Liver (tissue), 9 donors: ENCODE measurements around the gene GPC3. TPM values are rescaled to one million over a fixed set of nuclear protein-coding genes. Genes with fewer than 3 reads are reported as not detected.

Experiments
- DNase-seq: peaks from one replicate; pipeline ENCODE4 v3.0.0-alpha.2; 2017; ENCODE audit warnings: low spot score
- H3K27ac ChIP-seq, 2 donors: one replicate each; pipeline ENCODE4 v1.7.0; 2013; ENCODE audit warnings: inconsistent platforms in 2 of 2, low read length in 2 of 2, control low read depth in 1 of 2, low read depth in 1 of 2, mild to moderate bottlenecking in 1 of 2
- H3K27me3 ChIP-seq, 4 donors: one replicate each; pipeline versions ENCODE4 v1.6.1 to v1.7.0; 2013; ENCODE audit warnings: low read length in 3 of 4, inconsistent platforms in 1 of 4, mild to moderate bottlenecking in 1 of 4, moderate library complexity in 1 of 4; ENCODE audit not compliant: control insufficient read depth in 4 of 4, insufficient read depth in 4 of 4
- H3K36me3 ChIP-seq, 4 donors: one replicate each; pipeline versions ENCODE4 v1.6.1 to v1.7.0; 2013; ENCODE audit warnings: low read length in 3 of 4, mild to moderate bottlenecking in 3 of 4, low read depth in 1 of 4, moderate library complexity in 1 of 4; ENCODE audit not compliant: control insufficient read depth in 4 of 4, insufficient read depth in 3 of 4
- H3K4me1 ChIP-seq, 4 donors: one replicate each; pipeline versions ENCODE4 v1.6.1 to v1.7.0; 2013; ENCODE audit warnings: low read length in 3 of 4, mild to moderate bottlenecking in 3 of 4, moderate library complexity in 1 of 4; ENCODE audit not compliant: control insufficient read depth in 4 of 4, insufficient read depth in 4 of 4
- H3K4me3 ChIP-seq, 3 donors: one replicate each; pipeline versions ENCODE4 v1.6.1 to v1.7.0; 2013; ENCODE audit warnings: low read length in 3 of 3, control low read depth in 1 of 3, low read depth in 1 of 3, mild to moderate bottlenecking in 1 of 3
- H3K9ac ChIP-seq, 2 donors: one replicate each; pipeline ENCODE4 v1.7.0; 2013; ENCODE audit warnings: low read length in 2 of 2, mild to moderate bottlenecking in 2 of 2, moderate library complexity in 2 of 2, control low read depth in 1 of 2, low read depth in 1 of 2
- H3K9me3 ChIP-seq, 4 donors: one replicate each; pipeline versions ENCODE4 v1.6.1 to v1.7.0; 2013; ENCODE audit warnings: low read length in 3 of 4; ENCODE audit not compliant: control insufficient read depth in 4 of 4
- EGR1 ChIP-seq, 2 donors: IDR thresholded peaks; 2 replicates each; pipeline ENCODE4 v1.6.1; 2016 to 2018; ENCODE audit warnings: antibody characterized with exemption in 2 of 2, low read depth in 2 of 2
- FOXA1 ChIP-seq: IDR thresholded peaks from 2 replicates; pipeline ENCODE4 v1.6.1; 2016; ENCODE audit warnings: antibody characterized with exemption
- FOXA2 ChIP-seq: IDR thresholded peaks from 2 replicates; pipeline ENCODE4 v1.6.1; 2016; ENCODE audit warnings: antibody characterized with exemption
- GABPA ChIP-seq, 2 donors: IDR thresholded peaks in 1 of 2; conservative IDR thresholded peaks in 1 of 2; 2 replicates each; pipeline ENCODE4 v1.6.1; 2016; ENCODE audit warnings: antibody characterized with exemption in 2 of 2, mild to moderate bottlenecking in 1 of 2, moderate library complexity in 1 of 2
- HNF4A ChIP-seq, 2 donors: conservative IDR thresholded peaks; 2 replicates each; pipeline ENCODE4 v1.6.1; 2016; ENCODE audit warnings: antibody characterized with exemption in 2 of 2, mild to moderate bottlenecking in 2 of 2
- HNF4G ChIP-seq: IDR thresholded peaks from 2 replicates; pipeline ENCODE4 v1.6.1; 2016; ENCODE audit warnings: antibody characterized with exemption
- JUND ChIP-seq, 2 donors: IDR thresholded peaks; 2 replicates each; pipeline ENCODE4 v1.6.1; 2016; ENCODE audit warnings: antibody characterized with exemption in 2 of 2
- MAX ChIP-seq: IDR thresholded peaks from 2 replicates; pipeline ENCODE4 v1.6.1; 2016; ENCODE audit warnings: antibody characterized with exemption
- NR2F2 ChIP-seq: IDR thresholded peaks from 2 replicates; pipeline ENCODE4 v1.6.1; 2016; ENCODE audit warnings: antibody characterized with exemption
- RAD21 ChIP-seq, 2 donors: IDR thresholded peaks; 2 replicates each; pipeline ENCODE4 v1.6.1; 2016; ENCODE audit warnings: antibody characterized with exemption in 2 of 2, mild to moderate bottlenecking in 2 of 2
- REST ChIP-seq: IDR thresholded peaks from 2 replicates; pipeline ENCODE4 v1.6.1; 2016; ENCODE audit warnings: antibody characterized with exemption, mild to moderate bottlenecking
- RXRA ChIP-seq, 2 donors: IDR thresholded peaks; 2 replicates each; pipeline ENCODE4 v1.6.1; 2017 to 2018; ENCODE audit warnings: antibody characterized with exemption in 2 of 2, mild to moderate bottlenecking in 1 of 2
- SP1 ChIP-seq: IDR thresholded peaks from 2 replicates; pipeline ENCODE4 v1.6.1; 2018; ENCODE audit warnings: antibody characterized with exemption, mild to moderate bottlenecking
- TAF1 ChIP-seq: conservative IDR thresholded peaks from 2 replicates; pipeline ENCODE4 v1.6.1; 2016; ENCODE audit warnings: antibody characterized with exemption, mild to moderate bottlenecking
- YY1 ChIP-seq: IDR thresholded peaks from 2 replicates; pipeline ENCODE4 v1.6.1; 2016; ENCODE audit warnings: antibody characterized with exemption, mild to moderate bottlenecking
- WGBS: extraction: QIAGEN DNeasy Blood & Tissue Kit; methylation state at CpG from one replicate; pipeline ENCODE4 v1.1.7; 2013; 5-methylcytosine and 5-hydroxymethylcytosine counted together
- polyA plus RNA-seq, 2 donors: library from polyadenylated mRNA; stranded (reverse) in 1 of 2; unstranded in 1 of 2; fragments of 200-250 nt in 1 of 2; fragments of >200 nt in 1 of 2; fragmentation: Nextera tagmentation in 1 of 2; extraction: Ambion mirVana in 1 of 2; gene quantifications; one replicate each; pipeline versions ENCODE4 v1.2.1 to v1.2.3, GENCODE V29; 2013 to 2015
- total RNA-seq, 2 donors: library from RNA; depleted of rRNA; stranded (reverse); fragments of >200 nt; gene quantifications; one replicate each; pipeline ENCODE4 v1.2.3, GENCODE V29; 2014
- TF ChIP-seq, protein P1 (sequence below): IDR thresholded peaks from 2 replicates; pipeline ENCODE4 v1.6.1; 2016; ENCODE audit warnings: antibody characterized with exemption
- TF ChIP-seq, protein P2 (sequence below): fragments of 150-350 bp; IDR thresholded peaks from 2 replicates; pipeline ENCODE4 v1.5.1; 2017; ENCODE audit warnings: improper control_type of control experiment, low read depth, low read length; ENCODE audit not compliant: missing input control
- TF ChIP-seq, protein P3 (sequence below): IDR thresholded peaks from 2 replicates; pipeline ENCODE4 v1.6.1; 2016; ENCODE audit warnings: antibody characterized with exemption
- donor health status: healthy.
- donor health status: healthy.
- donor health status: healthy.
- donor health status: healthy.
- donor health status: healthy.

GPC3 gene
- total and polyA plus RNA-seq, 4 donors = 0.40 to 1,133 (median 1.5) TPM

- no peaks in the 10 kb centered on the region for H3K4me1 ChIP-seq
- H3K27me3 ChIP-seq = peaks cover 0 to 3% (median 0%) of the 10 kb centered on the region in 4 donors
- DNase-seq = no peak
- WGBS = 18% methylated on average over 4 of the region's 4 CpGs
- no peak overlapping the region for H3K9ac ChIP-seq
- no peaks in the 10 kb centered on the region for H3K9me3 ChIP-seq
- no peak overlapping the region for H3K27ac ChIP-seq
- no peak overlapping the region for H3K4me3 ChIP-seq
- no peak for TF ChIP-seq HNF4G
- no peak for TF ChIP-seq HNF4A (conservative IDR thresholded peaks at IDR 0.05)
- TF ChIP-seq MAX = no peak
- no peak for TF ChIP-seq REST
- TF ChIP-seq, protein P1, sequence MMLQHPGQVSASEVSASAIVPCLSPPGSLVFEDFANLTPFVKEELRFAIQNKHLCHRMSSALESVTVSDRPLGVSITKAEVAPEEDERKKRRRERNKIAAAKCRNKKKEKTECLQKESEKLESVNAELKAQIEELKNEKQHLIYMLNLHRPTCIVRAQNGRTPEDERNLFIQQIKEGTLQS = no peak
- TF ChIP-seq SP1 = no peak
- TF ChIP-seq JUND (IDR thresholded peaks at IDR 0.05) = no peak
- peak; percentile 76 to 85 for TF ChIP-seq RAD21 (IDR thresholded peaks at IDR 0.05)
- no peak for TF ChIP-seq GABPA (IDR thresholded peaks at IDR 0.05 in 1 of 2, conservative IDR thresholded peaks at IDR 0.05 in 1 of 2)
- TF ChIP-seq, protein P2, sequence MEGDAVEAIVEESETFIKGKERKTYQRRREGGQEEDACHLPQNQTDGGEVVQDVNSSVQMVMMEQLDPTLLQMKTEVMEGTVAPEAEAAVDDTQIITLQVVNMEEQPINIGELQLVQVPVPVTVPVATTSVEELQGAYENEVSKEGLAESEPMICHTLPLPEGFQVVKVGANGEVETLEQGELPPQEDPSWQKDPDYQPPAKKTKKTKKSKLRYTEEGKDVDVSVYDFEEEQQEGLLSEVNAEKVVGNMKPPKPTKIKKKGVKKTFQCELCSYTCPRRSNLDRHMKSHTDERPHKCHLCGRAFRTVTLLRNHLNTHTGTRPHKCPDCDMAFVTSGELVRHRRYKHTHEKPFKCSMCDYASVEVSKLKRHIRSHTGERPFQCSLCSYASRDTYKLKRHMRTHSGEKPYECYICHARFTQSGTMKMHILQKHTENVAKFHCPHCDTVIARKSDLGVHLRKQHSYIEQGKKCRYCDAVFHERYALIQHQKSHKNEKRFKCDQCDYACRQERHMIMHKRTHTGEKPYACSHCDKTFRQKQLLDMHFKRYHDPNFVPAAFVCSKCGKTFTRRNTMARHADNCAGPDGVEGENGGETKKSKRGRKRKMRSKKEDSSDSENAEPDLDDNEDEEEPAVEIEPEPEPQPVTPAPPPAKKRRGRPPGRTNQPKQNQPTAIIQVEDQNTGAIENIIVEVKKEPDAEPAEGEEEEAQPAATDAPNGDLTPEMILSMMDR = peak; percentile 63
- TF ChIP-seq RXRA (IDR thresholded peaks at IDR 0.05) = no peak
- no peaks in the 10 kb centered on the region for H3K36me3 ChIP-seq
Measured at GRCh38 chrX:133670383-133670782, 315.0 kb downstream of the GPC3 start.

- Histone ChIP-seq H3K9ac (no peak overlapping the region), H3K27ac (no peak overlapping the region), H3K4me3 (no peak overlapping the region), H3K36me3 (no peaks in the 10 kb centered on the region), H3K9me3 (no peaks in the 10 kb centered on the region), H3K27me3 (peaks cover 0 to 3% (median 0%) of the 10 kb centered on the region in 4 donors), H3K4me1 (no peaks in the 10 kb centered on the region)
- no peak for DNase-seq
- 93% methylated on average over 5 of the region's 5 CpGs for WGBS
- no peak for TF ChIP-seq TAF1
- TF ChIP-seq FOXA1 = no peak
- TF ChIP-seq NR2F2 = no peak
- no peak for TF ChIP-seq HNF4A (conservative IDR thresholded peaks at IDR 0.05)
- TF ChIP-seq, protein P2 = no peak
- TF ChIP-seq, protein P1 = no peak
- no peak for TF ChIP-seq YY1
- no peak for TF ChIP-seq EGR1 (IDR thresholded peaks at IDR 0.05; ENCODE audit: low read depth in 2 of 2)
- no peak for TF ChIP-seq FOXA2
- TF ChIP-seq JUND (IDR thresholded peaks at IDR 0.05) = no peak
- TF ChIP-seq, protein P3, sequence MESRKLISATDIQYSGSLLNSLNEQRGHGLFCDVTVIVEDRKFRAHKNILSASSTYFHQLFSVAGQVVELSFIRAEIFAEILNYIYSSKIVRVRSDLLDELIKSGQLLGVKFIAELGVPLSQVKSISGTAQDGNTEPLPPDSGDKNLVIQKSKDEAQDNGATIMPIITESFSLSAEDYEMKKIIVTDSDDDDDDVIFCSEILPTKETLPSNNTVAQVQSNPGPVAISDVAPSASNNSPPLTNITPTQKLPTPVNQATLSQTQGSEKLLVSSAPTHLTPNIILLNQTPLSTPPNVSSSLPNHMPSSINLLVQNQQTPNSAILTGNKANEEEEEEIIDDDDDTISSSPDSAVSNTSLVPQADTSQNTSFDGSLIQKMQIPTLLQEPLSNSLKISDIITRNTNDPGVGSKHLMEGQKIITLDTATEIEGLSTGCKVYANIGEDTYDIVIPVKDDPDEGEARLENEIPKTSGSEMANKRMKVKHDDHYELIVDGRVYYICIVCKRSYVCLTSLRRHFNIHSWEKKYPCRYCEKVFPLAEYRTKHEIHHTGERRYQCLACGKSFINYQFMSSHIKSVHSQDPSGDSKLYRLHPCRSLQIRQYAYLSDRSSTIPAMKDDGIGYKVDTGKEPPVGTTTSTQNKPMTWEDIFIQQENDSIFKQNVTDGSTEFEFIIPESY = no peak
- no peak for TF ChIP-seq SP1
- no peak for TF ChIP-seq RXRA (IDR thresholded peaks at IDR 0.05)
- TF ChIP-seq GABPA (IDR thresholded peaks at IDR 0.05 in 1 of 2, conservative IDR thresholded peaks at IDR 0.05 in 1 of 2) = no peak
- no peak for TF ChIP-seq REST
- no peak for TF ChIP-seq HNF4G
Measured at GRCh38 chrX:133669214-133669613, 316.2 kb downstream of the GPC3 start.
